Stimulated activated CD4-positive, alpha-beta T cell treated with anti-CD3 and anti-CD28 coated beads, TNF-alpha, amount 100 ng/mL, for 4 hours (primary cell): ENCODE data around the gene PROSER2.

Source experiments
- DNase-seq, 3 experiments: peaks; one replicate each; pipeline ENCODE4 v3.0.0-alpha.2; 2020; ENCODE audit warnings: low read depth in 3 of 3

The PROSER2 gene

DNA sequence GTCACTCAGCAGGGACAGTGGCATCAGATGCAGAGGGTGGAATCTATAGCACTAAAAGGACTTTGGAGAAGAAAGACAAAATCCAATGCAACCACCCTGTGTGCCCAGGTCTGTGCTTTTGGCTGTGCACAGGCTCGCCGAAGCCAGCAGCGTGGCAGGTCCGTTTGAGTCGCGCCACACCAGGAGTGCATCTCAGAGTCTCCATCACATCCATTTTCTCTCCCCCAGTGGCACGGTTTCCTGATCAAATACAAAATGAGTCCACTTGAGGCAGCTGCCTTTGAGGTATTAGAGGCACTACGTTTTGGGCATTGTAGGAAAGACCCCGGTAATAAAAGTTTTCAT, 23.4 kb upstream of the PROSER2 start:
- DNase-seq = no peak

DNA sequence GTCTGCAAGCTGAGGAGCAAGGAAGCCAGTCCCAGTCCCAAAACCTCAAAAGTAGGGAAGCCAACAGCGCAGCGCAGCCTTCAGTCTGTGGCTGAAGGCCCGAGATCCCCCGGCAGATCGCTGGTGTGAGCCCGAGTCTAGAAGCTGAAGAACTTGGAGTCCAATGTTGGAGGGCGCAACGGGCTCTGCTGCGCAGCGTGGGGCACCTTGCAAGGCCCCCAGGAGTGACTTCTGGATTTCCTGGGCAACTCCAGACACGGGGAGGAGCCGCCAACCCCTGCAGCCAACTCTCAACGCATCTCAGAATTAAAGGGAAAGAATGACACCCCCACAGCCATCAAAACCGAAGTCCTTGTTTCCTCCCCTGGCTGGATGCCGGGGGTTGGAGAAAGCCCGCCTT, 18.8 kb upstream of the PROSER2 start:
- DNase-seq = no peak

DNA sequence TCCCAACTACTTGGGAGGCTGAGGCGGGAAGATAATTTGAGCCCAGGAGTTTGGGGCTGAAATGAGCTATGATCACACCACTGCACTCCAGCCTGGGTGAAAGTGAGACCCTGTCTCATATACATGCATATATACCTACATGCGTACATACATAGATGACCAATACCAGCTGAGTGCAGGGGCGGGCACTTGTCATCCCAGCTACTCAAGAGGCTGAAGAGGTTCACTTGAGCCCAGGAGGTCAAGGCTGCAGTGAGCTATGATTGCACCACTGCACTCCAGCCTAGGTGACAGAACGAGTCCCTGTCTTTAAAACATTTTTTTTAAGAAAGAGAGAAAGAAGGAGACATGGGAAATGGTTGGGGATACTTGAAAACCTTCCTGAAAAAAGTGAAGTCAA, 17.4 kb upstream of the PROSER2 start:
- no peak for DNase-seq

DNA sequence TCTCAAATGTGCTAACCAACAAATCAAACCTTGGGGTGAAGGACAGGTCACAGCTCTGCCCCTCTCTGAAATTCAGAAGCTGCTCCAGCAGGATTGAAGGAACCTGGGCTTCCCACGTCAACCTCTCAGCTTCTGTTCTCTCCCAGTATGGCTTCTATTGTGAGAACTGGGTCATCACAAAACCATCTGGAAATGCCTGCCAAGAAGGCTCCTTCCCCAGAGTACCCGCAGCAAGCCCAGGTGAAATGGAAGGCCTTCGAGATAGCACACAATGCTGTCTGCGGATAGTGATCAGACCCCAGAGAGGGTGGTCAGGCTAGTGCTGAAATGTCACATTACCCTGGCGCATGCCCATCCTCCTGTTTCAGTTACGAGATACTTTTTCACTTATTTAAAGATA, 16.4 kb upstream of the PROSER2 start:
- no peak for DNase-seq

DNA sequence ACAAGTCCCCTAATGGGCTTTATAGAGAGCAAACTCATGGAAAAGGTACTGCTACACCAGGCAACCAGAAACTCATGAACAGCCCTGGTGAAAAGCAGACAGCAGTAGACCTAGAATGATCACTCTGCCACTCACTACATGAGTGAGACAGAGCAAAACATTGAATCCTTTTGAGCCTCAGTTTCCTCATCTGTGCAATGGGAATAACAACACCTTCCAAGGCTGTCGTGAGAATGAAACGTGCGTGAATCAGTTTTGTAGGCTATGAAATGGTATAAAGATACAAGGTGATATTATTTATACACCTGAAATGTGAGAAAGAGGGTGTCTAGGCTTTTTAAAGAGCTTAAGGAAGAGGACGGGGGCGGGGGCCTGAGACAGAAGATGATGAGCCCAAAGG, 14.3 kb upstream of the PROSER2 start:
- DNase-seq = no peak

DNA sequence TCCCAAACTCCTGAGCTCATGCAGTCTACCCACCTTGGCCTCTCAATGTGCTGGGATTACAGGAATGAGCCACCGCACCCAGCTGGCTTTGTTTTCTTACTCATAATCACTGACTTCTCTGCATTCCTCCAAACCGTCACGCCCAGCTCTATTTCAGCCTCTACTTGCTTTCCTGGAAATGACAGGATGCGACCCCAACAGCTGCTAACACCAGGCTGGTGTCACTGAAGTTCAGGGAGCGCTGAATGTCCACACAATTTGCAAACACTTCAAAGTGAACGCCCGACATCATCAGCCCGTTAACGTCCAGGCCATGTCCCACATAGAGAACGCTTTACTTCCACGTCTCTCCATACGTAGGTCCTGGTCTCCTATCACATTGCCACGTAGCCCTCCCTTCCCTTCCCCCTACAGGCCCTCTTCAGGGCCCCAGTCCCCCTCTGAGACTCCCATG, 12.8 kb upstream of the PROSER2 start:
- DNase-seq = no peak

DNA sequence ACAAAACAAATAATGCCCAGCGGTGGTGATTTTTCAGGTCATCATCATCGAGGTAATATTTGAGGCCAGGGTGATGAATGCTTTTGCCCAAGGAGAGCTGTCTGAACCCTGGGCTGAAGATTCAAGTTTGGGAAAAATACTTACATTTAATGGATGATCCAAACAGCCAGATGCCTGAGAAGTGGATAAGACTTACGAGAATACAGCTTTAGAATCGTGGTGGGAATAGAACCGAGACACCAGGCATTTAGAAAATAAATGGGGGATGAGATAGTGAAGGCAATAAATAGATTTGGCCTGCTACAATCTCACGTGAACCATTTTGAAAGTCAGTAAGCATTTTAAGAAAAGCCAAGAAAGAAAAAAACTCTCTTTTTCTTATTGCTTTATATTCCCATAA, 12.2 kb upstream of the PROSER2 start:
- no peak for DNase-seq

DNA sequence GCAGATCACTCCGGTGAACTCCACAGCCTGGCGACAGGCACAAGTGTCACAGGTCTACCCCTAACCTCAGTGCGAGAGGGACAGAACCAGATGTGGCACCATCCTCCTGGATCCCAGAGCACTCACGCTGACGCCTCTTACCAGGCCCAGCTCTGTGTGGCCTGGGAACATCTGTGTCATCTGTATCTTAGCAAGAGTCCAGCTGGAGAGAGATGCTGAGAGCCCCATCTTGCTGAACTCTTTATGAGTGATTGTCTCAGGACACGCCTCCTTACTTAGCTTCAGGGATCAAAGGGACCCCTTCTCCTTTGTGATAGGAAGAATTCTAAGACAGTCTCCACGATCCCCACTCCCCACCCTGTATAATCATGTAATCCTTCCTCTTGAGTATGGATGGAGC, 10.0 kb upstream of the PROSER2 start:
- DNase-seq = no peak

DNA sequence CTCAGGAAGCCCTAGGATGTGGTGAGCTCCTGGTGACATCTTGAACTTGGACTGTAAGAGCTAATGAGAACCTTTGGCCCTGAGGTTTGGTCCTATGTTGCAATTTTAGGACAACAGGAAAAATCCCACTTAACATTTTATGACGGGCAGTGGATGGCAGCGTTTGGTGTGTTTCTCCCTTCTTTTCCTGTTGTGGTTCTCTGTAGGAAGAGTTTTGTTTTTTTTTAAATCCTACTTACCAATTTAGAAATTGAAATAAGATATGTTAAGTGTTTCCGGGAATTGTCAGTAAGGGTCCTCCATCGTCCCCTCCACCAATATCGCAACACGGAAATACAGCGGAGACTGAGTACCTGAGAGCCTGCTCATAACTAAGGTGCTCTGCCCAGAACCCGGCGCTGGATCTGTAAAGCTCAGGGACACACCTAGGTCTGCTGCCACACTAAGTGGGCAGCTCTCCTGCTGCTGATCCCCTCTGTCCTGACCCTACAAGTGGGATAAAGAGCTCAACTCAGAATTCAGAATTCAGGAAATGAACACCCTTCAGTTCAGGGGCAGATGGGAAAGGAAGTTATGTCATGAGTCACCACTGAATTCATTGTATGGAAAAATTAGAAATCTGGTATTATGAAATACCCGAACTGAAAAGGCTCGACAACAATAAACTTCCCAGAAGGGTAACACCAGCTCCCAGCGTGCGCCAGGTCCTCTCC, 9.1 kb upstream of the PROSER2 start:
- no peak for DNase-seq

DNA sequence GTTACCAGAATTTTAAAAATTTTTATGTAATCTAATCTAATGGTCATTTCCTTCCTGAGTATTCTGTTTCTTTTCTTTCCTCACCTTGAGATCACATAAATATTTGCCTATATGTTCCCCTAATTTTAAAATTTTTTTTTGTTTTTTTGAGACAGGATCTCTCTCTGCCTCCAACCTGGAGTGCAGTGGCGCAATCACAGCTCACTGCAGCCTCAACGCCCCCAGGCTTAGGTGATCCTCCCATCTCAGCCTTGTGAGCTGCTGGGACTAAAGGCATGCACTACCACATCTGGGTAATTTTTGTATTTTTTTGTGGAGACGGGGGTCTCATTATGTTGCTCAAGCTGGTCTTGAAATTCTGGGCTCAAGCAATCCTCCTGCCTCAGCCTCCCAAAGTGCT, 4.1 kb upstream of the PROSER2 start:
- no peak for DNase-seq

DNA sequence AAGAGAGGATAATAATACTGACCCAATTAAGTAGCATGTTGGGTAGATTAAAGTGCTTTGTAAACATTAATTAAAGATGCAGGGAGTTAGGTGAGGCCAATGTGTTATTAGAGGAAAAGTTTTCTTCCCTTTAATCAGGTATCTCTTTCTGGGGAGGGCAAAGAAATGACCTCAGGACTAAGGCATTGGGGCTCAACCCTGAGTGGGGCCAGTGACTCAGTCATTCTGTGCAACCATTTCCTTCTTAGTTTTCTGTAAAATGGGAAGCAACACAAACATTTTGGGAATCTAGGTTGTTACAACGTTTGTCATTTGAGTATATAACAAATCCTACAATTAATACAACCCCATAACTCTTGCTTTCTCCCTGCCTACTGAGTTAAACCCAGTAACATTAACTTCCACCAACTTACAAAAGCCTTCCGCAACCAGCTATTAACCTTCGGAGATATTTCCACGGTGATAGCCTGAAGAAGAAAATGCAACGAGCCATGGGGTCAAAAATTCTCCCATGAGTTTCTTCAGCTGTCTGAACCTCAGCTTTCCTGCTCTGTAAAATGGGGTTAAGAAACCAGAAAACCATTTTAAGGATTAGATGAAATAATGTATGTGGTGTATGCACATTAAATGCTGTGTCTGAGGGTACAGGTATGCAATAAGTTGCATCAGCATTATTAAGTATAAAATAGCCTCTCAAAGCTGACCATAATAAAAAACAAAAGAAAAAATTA, 965 bp upstream of the PROSER2 start:
- DNase-seq = no peak

DNA sequence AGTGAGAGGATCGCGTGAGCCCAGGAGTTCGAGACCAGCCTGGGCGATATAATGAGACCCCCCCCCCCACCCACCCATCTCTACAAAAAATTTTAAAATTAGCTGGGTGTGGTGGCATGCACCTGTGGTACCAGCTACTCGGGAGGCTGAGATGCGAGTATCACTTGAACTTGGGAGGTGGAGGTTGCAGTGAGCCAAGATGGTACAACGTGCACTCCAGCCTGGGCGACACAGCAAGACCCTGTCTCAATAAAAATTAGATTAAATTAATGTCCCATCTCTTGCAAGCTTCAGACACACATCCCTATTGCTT, 391 bp upstream of the PROSER2 start:
- no peak for DNase-seq

DNA sequence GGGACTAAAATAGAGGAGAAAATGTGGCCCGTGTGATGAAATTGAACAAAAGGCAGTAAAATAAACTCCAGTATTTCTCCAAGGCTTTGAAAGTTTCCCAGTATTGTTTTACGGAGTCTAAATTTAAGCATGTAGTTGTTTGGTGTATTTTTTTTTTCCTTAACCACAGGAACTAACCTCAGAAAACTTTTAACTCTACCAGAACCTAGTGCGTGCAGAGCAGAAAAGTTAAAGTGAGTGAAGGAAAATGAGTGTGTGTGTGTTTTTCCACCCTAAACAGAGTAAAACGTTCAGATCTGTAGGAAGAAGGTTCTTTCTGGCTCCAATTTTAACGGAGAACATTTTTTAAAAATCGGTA, 812 bp downstream of the PROSER2 start:
- DNase-seq = no peak

DNA sequence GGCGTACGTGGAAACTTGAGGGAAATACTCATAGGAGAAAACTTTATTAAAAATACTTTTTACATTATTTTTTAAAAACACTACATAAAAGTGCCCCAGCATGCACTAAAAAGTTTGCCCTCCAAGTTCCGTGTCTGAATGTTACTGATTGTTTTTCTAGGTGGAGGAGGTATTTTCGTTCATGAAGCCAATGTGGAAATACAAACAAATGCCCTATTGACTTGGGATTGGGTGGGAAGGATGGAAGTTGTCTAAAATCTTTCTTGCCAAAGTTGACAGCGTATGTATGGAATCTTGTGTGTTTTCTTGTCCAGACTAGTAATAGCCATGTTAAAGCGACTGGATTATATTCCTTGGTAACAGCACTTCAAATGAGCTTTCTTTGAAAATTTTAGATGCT, 1.2 kb downstream of the PROSER2 start:
- DNase-seq = no peak

DNA sequence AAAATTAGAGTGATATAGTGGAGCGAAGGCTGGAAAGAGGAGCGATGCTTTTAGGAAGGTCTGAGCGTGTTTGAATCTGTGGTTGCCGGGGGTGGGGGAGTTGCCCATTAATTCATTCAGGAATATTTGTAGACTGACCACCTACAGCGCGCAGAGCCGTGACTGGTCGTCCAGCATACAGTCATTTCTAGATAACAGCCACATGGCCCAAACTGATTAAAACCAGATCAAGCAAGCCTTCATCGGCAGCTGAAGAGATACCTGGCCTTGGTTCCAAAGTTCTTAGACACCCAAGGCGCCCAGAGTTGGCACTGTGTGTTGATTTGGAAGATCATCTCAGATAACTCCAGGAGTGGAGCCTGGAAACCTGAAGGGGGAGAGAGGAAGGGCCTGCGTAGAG, 1.7 kb downstream of the PROSER2 start:
- DNase-seq = no peak

DNA sequence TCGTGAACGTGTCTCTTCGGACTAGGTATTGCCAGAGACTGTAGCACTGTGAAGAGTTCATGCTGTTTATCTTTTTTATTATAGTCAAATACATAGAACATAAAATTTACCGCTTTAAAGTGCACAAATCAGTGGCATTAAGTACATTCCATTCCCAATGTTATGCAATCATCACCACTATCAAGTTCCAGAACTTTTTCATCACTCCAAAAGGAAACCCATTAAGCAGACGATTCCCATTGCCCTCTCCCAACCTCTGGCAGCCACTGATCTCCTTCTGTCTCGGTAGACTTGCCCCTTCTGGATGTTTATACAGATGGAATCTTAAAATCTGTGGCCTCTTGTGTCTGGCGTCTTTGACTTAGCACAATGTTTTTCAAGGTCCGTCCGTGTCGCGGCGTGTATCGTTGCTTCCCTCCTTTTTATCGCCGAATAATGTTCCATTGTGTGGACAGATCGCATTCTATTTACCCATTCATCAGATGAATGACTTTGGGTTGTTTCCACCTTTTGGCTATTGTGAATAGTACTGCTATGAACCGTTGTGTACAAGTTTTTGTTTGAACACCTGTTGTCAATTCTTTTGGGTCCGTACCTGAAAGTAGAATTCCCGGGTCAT, 2.7 kb downstream of the PROSER2 start:
- DNase-seq = no peak

DNA sequence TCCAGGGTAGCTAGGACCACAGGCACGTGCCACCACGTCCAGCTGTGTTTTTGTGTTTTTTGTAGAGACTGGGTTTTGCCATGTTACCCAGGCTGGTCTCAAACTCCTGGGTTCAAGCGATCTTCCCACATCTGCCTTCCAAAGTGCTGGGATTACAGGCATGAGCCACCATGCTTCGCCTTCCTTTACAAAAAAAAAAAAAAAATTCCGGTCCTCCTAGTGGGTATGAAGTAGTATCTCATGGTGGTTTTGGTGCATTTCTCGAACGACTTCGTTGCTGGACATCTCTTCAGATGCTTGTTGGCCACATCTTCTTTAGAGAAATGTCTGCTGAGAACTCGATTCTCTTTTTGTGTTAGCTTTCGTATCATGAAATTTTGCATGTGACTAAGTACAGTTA, 3.9 kb downstream of the PROSER2 start:
- DNase-seq = no peak

DNA sequence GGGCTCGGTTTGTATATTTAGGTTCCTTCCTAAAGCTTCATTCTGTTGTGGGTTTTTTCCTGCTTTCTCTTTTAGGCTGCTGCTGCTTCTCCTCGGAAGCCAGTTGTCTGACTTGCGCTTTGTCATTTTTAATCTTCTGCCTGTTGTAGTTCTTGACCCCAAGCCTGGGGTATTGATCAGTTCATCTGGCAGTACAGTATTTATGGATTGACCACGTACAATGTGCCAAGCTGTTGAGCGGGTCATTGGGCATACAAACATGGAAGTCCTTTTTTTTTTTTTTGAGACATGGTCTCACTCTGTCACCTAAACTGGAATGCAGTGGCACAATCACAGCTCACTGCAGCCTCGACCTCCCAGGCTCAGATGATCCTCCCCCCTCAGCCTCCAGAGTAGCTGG, 4.3 kb downstream of the PROSER2 start:
- DNase-seq = no peak

DNA sequence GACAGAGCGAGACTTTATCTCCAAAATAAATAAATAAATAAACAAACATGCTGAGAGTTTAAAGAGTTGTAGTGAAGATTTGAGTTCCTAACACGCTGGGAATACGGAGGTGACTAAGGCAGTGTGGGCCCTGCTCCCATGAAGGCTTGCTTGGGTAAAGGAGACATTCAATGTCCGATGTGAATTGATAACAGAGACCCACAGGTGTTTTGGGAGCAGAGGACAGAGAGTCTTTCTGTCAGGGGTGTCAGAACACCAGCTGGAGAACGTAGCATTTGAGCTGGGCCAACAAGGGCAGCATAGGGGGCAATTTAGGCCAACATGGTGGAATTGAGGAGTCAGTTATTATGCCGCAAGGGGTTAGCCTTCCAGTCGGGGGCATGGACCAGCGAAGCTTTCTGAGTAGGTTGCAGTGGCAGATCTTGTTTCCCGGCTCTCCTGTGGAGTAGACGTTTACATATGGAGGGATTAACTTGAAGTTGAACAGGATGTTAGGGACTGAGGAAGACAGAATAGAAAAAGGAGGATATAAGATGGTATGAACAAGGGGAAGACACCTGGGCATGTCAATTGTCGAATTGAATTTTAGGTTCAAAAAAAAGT, 5.6 kb downstream of the PROSER2 start:
- DNase-seq = no peak

DNA sequence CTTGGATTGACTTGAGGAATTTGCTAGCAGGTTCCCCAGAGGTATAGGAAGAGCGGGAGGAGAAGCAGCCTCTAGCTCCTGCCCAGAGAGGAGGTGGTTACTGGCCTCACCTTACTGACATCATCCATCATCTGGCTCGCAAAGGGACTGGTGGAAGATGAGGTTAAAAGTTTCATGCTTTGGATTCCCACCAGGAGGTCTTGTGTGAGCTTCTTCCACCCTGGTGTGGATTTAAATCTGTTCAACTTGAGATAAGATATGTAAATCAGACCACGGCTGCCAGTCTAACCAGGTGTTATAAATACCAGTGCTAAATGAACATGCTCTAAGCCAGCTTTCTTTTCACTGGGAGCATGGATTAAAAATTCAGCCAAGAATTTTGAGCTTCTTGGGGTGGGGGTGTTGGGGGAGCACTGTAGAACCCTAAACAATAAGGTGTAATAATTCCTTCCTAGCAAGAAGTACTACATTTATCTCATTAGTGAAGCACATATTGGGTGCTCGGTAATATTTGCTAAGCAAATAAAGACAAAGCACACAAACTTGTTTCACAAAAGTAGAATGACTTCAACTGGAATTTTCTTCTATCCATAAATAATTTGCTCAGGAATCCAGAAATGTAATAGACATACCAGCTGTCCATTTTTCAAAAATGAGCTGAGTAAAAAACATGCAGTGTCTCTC, 7.8 kb downstream of the PROSER2 start:
- no peak for DNase-seq

DNA sequence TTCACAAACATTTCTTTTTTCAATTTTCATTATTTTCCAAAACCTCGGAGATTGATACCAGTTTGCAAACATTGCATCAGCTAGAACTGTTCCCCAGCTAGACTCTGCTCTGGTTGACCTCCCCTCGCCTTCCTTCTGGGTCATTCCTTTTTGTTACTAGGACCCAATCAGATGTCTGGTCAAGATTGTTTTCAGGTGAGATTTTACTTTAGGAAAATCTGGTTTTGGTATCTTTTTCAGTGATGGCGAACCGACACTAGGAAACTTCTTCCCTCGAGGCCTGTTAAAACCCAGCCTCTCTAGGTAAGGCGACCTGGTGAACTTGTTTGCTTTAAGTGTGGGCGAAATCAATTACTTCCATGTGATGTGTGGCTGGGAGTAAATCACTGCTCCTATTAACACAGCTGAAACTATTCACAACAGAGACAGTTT, 8.4 kb downstream of the PROSER2 start:
- DNase-seq = no peak

DNA sequence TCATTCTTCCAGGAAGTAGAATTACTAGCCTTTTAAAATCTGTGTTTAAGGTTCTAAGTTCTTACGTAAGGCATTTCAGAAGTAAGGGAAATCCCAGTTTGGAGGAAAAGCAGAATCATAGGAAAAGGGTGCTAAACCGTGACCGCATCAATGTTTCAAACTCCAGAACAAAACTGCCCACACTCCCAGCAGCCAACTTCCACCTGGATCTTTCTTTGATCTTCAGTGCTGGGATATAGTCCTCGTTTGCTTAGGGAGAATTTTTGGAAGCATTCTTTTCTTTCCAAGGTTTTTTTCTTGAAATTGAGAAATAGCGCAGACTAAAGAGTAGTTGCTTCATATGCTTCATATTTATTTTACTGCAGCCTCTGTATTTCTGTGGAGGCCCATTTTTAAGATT, 8.9 kb downstream of the PROSER2 start:
- no peak for DNase-seq

DNA sequence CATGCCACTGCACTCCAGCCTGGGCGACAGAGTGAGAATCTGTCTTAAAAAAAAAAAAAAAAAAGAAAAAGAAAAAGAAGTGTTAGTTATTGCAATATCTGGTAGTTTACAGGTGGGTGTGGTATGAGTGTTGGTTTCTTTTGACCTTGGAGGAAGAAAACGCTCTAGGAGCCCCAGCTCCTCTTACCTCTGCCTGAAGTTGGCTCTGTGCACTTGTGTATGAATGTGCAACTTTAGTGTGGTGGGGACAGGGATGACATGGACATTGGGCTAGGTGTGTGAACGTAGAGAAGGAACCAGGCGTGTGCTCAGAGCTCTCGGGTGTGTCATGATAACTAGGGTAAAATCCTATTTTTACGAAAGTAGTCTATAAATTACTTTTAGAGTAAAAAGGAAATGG, 11.9 kb downstream of the PROSER2 start:
- no peak for DNase-seq
